Stimulated activated CD4-positive, alpha-beta T cell treated with anti-CD3 and anti-CD28 coated beads, Interleukin-2, amount 100 ng/mL, for 4 hours (primary cell): Measurements from ENCODE around the gene DDX56.
"Not testable (repeated sequence)": the region's sequence is repeated elsewhere in the genome, so short reads cannot be mapped to it uniquely, and the experiment has no call there.

ENCODE experiments used
- DNase-seq: peaks from one replicate; pipeline ENCODE4 v3.0.0-alpha.2; 2020; ENCODE audit warnings: low read depth

The DDX56 gene

GRCh38 chr7:44597181-44597580 lies 23.5 kb upstream of the DDX56 start:
- not testable (repeated sequence) for DNase-seq

DNA sequence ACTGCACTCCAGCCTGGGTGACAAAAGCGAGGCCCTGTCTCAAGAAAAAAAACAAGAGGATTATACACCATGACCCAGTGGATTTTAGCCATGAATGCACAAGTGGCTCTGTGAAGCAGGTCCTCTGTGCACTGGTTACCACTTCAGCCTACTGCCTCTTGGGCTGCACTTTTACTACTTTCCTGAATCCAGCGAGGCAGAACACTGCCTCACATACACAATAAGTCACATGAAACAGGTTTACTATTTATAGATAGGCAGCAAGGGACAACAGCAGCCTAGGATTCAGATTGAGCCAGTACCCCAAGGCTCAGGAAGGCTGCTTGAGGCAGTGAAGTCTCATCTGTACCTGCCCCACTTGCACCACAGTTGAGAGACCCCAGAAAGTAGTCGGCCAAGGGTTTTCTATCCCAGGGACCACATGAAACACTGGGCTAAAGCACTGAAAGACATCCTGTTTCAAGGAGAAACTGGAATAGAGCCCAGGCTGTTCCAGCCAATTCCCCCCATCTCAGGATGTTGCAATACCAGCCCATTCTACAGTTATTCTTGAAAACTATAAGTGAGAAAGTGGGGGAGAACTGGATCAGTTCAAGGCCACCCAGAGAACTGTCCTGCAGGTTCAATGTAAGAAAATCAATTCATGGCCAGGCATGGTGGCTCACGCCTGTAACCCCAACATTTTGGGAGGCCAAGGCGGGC lies 22.4 kb upstream of the DDX56 start:
- no peak for DNase-seq

GRCh38 chr7:44590910-44591309 lies 17.2 kb upstream of the DDX56 start:
- DNase-seq: no peak

DNA sequence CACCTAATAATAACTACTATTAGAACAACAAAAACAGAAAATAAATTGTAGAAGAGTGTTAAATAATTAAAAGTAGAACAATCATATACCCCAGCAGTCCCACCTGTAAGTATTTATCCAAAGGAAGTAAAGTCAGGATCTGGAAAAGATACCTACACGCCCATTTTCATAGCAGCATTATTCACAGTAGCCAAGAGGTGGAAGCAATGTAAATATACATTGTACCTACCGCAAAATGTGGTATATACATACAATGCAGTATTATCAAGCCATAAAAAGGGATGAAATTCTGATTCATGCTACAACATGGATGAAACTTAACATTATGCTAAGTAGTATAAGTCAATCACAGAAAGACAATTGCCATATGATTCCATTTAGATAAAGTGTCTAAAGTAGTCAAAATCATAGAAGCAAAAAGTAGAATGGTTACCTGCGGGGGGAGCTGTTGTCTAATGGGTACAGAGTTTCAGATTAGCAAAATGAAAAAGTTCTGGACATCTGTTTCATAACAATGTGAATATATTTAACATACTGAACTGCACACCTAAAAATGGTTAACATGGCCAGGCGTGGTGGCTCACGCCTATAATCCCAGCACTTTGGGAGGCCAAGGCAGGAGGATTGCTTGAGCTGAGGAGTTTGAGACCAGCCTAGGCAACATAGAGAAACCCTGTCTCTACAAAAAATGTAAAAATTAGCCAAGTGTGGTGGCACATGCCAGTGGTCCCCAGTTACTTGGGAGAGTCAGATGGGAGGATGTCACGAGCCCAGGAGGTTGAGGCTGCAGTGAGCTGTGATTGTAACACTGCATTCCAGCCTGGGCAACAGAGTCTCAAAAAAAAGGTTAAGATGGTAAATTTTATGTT lies 14.4 kb upstream of the DDX56 start:
- DNase-seq: peak; percentile 39

GRCh38 chr7:44583146-44583865 lies 9.6 kb upstream of the DDX56 start:
- DNase-seq: no peak

DNA sequence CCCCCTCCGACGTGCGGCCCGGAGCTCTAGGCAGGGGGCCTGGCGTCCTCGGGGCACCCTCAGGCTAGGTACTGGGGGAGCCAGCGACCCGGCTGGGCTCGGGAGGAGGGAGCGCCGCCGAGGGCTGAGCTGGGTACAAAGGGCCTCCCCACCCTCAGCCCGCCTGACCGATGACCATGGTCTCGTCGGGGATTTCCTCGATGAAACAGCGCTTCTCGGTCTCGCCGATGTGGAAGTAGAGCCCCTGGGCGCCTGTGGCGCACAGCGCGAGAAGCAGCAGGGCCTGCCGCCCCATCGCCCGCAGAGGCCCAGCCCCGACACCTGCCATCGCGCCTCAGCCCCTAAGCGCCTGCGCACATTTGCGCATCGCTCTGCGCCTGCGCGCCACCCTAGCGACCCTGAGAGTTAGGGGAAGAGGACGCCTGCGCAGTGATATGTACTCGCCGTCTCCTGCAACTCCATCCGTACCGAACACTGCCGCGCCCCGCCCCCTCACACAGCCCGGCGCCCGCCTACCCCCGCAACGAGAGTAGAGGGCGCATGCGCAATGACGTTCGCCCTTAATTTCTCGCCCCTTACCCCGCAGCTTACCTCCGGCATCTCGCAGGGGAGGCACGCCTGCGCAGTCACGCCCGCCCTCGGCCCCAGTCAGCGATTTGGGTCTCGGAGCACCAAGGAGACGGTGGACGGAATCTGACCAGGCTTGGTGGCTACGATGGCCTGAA lies 8.3 kb upstream of the DDX56 start, which contains the start of gene TMED4:
Gene TMED4 (minus strand): TSS at position 353 of the 725 bp plus-strand sequence. CDS start 25 bp downstream, at position 328.
- peak; percentile 100 for DNase-seq

DNA sequence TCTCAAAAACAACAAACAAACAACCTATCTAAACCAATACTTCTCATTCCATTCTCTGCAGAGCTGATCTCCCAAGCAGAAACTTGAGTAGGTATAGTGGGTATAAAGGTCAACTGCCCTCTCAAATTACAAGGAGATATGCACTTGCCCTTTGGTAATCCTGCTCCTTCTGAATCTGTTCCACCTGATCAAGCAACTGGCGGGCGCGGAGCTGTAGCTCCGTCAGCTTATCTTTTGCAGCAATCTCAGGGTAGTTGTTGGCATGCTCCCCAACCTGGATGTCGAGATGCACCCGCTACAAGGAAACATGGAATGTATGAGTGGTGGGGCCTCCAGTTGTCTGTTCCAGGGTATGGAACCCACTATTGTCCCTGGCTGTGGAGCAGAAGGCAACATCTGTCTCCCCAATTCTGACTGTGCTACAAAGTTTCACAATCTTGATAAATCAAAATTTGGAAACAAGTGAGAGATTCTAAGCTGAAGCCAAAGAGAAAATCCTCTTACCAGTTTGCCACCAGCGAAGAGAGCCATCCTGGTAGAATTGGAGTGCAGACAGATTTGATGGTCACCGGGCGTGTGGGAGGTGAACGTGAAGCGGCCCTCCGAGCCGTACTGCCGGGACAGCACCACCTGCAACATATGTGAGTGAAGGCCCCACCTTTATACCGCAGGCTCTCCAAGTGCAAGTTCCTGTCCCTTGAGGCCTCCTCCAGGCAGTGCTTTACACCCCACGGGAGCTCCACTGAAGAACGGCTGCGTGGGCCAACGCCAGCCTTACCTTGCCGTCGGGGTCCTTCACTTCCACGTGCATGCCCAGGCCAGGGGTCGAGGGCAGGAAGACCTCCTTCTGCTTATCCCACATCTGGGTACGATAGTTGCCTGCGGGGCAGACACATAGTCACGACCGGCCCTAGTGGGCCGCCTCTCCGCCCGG lies 7.5 kb upstream of the DDX56 start:
- peak; percentile 9 for DNase-seq

- no peak for DNase-seq
Observed at GRCh38 chr7:44576228-44576627, 2.5 kb upstream of the DDX56 start.

GRCh38 chr7:44575054-44575453 lies 1.3 kb upstream of the DDX56 start:
- no peak for DNase-seq

GRCh38 chr7:44574287-44574872 lies 672 bp upstream of the DDX56 start:
- no peak for DNase-seq

DNA sequence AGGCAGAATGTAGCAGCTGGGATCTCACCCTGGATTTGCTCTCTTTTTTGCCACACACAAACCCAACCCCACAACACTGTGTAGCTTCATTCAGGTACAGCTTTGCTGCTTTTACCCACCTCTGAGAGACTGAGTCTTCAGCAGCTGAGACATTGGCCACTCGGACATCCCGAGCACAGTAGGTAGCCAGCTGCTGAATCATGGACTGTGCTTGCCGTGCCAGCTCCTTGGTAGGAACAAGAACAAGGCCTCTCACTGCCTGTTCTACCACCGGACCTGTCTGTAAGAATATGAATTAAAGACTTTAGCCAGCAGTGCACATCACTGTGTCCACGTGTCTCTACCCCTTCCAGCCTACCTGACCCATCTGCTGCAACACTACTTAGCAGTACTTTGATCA lies 937 bp downstream of the DDX56 start:
- DNase-seq: no peak

- DNase-seq: no peak
Observed at GRCh38 chr7:44569959-44570358, 3.7 kb downstream of the DDX56 start.

DNA sequence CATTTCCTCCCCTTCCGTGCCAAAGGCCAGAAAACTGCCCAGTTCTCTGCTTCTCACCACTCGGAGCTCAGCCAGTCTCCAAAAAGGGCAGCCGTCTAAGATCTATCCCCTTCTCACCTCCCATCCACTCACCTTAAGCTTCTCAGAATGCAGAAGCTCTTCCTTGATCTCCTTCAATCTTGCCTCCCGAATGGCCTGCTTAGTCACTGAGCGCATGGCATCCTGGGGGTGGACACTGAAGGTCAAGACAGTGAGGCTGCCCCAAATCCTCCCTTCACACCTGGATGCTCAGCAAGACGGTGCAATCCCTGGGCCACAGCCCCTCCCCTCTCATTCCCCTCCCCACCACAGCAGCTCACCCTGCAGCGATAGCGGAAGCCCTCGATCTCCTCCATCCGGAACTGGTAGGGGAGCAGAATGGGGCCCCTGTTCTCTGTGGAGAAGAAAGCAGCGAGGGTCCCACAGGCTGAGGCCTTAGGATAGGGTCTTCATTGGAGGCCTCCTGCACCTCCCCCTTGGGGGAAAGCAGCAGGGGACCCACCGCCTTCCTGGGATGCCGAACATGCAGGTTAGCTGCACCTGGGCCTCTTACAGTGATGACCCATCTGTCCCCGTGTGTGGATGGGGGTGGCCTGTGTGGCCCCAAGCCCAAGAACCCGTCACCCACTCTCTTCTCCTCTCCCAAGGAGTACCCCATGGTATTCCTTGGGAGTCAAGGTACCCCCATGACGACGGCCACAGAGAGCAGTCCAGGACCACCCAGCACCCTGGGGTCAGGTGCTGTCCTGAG lies 4.7 kb downstream of the DDX56 start:
- DNase-seq: no peak

DNA sequence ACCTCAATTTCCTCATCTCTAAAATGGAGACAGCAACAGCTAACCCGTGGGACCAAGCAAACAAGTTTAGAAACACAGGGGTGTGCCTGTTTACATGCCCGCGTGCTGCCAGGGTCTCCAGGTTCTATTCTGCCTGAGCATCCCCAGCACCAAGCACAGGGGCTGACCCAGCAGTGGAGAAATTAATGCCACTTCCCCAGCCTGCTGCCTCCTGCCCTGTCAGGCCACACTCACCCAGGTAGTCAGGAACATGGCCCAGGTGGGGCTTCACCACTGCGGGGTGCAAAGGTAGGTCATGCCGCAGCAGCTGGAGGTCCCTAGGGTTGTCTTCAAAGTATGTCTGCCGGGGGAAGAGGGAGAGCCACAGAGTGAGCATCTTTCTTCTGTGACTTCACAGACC lies 5.8 kb downstream of the DDX56 start:
- no peak for DNase-seq

DNA sequence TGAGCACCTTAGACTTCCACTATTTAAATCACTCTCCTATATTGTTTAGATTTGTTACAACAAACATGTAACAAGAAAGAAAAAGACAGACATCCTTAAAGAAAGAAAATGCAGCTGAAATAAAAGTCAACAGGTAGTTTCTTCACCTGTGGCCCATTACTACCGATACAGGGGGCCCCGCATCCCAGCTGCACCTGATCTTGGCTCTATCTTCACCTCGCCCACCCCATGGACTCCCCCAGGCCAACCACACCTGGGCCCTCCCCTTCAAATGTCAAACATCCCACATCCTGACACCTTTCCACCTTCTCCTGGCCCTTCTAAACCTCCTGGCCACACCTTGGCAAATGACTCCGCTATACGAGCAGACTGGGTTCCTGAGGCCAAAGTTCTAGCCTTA lies 7.0 kb downstream of the DDX56 start:
- DNase-seq: no peak

DNA sequence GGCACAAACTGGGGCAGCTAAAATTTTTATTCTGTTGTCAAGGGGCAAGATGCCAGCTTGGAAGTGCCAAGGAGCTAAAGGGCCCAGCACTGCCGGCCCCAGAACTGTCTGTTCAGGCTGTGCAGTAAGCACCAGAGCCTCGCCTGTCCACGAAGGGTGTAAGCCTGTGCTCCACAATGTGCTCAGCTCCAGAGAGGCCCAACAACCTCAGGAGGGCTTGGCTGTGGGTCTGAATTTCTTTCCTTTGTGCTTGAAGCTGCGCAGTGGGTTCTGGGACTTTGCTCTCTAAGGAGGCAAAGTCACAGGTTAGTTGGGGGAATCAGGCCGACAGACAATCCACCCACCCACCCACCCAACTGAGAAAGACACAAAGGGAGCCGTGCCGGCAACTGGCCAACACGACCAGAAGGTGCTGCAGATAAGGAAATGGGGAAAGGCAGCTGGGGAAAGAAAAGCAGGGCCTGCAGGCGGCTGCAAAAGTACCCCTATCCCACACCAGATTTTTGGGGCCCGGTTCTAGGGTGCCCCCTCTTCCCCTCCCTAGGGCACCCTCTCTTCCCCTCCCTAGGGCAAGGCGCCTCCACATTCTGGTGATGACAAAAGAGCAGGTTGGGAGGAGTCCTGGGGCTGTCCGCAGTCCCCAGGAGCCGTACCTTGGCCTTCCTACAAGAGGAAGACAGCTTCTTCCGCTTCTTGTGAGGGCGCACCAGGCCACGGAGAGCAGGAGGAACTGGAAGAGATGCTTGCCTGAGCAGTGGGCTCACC lies 7.7 kb downstream of the DDX56 start:
- no peak for DNase-seq

DNA sequence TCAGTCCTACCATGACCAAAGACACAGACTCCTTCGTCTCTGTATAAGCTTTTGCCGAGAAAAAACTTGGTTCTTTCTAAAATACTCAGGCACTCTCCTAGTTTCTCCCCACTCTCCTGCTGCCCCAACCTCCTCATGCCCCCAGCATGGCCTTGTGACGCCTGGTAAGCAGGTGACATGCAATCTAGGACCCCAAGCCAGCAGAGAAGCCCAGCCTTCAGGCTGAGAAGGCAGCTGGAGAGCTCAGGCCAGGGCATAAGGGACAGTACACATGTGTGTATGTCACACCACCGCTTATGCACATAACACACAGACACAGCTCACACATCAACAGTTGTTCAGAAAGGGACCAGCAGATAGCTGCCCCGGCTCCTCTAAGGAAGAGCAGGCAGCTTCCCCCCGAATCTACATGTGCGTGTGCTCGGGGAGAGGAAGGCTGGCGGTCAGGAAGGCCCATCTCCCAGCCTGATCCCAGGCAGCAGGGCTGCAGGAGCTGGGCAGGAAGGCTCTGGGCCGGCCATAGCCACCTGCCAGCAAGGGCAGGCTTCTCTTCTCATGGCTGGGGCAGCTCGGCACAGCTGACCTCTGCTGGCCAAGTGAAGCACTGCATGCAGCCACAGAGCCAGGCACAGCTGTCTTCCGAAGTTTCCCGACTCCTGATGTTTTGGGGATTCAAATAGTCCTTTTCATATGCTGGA lies 8.5 kb downstream of the DDX56 start:
- DNase-seq: peak; percentile 36

GRCh38 chr7:44564606-44565005 lies 9.1 kb downstream of the DDX56 start:
- DNase-seq: no peak
